Stomach (tissue), 4 donors: ENCODE measurements around the gene TRIM2.

Experiments used
- CTCF ChIP-seq, 7 experiments: fragments of 450-650 bp in 4 of 7; fragments of 200-600 bp in 3 of 7; sonication (generic) in 3 of 7; IDR thresholded peaks; one replicate each; pipeline ENCODE4 v1.5.1; 2016 to 2019; ENCODE audit warnings: antibody characterized with exemption in 7 of 7, control low read depth in 2 of 7, mild to moderate bottlenecking in 1 of 7
- POLR2A ChIP-seq, 4 donors: fragments of 450-650 bp; IDR thresholded peaks; one replicate each; pipeline ENCODE4 v1.6.1; 2016; ENCODE audit warnings: antibody characterized with exemption in 4 of 4, control low read depth in 2 of 4, mild to moderate bottlenecking in 1 of 4, moderate library complexity in 1 of 4
- POLR2AphosphoS5 ChIP-seq, 3 donors: sonication (generic); formaldehyde crosslinking; IDR thresholded peaks; one replicate each; pipeline ENCODE4 v1.6.1; 2016; ENCODE audit warnings: antibody characterized with exemption in 3 of 3

- TF ChIP-seq CTCF (IDR thresholded peaks at IDR 0.05) (no peak), POLR2AphosphoS5 (IDR thresholded peaks at IDR 0.05) (no peak), POLR2A (IDR thresholded peaks at IDR 0.05) (no peak)
Measured at GRCh38 chr4:153275380-153276276, 71.4 kb downstream of the TRIM2 start.
